GM21723 (cell line): ENCODE results near the gene DHX58.

ENCODE experiments used
- ATAC-seq: cut with Tn5 transposase; IDR thresholded peaks from one replicate; pipeline ENCODE4 v1.9.1; 2021; ENCODE audit warnings: mild to moderate bottlenecking, moderate library complexity; ENCODE audit not compliant: unreplicated experiment

The DHX58 gene

GRCh38 chr17:42111265-42111636, 1.3 kb downstream of the DHX58 start:
- no peak for ATAC-seq

GRCh38 chr17:42110301-42111264, 1.9 kb downstream of the DHX58 start:
- ATAC-seq, result no peak

DNA sequence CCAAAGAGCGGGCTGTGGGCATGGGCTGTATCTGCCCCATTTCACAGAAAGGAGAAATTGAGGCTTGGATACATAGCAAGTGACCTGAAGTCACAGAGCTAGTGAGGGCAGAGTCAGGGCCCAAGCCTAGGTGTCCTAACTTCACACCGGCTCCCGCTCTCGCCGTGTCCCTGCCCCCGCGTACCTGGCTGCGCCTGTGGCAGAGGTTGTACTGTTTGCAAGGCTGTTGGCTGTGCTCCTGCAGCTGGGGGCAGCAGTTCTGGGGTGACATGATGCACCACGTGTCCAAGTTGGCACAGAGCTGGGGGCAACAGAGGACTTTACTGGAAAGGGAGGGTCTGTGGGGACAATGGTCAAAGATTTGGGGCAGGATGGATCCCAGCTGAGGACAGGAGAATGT, 3.4 kb downstream of the DHX58 start:
- no peak for ATAC-seq

GRCh38 chr17:42107597-42108576, 4.6 kb downstream of the DHX58 start:
- peak; percentile 65 for ATAC-seq

DNA sequence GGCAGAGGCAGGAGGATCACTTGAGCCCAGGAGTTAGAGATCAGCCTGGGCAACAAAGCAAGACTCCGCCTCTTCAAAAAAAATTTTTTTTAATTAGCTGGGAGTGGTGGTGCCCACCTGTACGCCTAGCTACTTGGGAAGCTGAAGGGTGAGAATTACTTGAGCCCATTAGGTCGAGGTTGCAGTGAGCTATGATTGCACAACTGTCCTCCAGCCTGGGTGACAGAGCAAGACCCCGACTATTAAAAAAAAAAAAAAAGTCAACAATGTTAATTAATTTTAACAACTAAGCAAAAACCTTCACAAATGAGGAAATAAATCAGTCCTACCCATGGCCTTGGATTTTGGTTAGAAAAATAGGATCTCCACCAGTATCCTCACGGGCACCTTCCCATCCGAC, 5.4 kb downstream of the DHX58 start:
- ATAC-seq, result no peak

DNA sequence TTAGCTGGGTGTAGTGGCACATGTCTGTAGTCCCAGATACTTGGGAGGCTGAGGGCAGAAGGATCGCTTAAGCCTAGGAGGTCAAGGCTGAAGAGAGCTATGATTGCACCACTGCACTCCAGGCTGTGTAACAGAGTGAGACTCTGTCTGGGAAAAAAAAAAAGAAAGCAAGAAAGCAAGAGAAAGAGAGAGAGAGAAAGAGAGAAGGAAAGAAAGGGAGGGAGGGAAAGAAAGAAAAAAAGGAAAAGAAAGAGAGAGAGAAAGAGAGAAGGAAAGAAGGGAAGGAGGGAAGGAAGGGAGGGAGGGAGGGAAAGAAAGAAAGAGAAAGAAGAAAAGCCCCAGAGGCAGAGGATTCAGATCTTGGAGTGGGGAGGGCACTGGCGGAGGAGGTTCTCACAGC, 6.5 kb downstream of the DHX58 start:
- no peak for ATAC-seq

DNA sequence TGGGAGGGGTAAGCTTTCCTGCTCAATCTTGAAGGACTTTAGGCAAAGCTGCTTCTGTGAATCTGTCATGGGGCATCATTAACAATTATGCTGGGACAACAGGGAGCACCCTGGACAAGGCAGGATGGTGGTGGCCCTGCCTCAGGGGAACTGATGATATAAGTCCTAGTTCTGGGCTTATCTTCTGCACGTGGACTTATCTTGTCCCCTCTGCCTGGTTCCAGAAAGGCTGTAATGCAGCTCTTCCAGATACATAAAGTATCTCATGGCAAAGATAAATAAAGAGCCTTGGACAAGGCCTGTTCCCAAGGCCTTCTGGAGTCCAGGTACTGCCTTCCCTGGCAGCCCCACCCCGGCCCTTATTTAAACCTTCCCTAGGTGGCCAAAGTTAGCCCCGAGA, 8.2 kb downstream of the DHX58 start:
- no peak for ATAC-seq

- ATAC-seq, result no peak
These were observed 9.1 kb downstream of the DHX58 start for GRCh38 chr17:42103221-42103954.

DNA sequence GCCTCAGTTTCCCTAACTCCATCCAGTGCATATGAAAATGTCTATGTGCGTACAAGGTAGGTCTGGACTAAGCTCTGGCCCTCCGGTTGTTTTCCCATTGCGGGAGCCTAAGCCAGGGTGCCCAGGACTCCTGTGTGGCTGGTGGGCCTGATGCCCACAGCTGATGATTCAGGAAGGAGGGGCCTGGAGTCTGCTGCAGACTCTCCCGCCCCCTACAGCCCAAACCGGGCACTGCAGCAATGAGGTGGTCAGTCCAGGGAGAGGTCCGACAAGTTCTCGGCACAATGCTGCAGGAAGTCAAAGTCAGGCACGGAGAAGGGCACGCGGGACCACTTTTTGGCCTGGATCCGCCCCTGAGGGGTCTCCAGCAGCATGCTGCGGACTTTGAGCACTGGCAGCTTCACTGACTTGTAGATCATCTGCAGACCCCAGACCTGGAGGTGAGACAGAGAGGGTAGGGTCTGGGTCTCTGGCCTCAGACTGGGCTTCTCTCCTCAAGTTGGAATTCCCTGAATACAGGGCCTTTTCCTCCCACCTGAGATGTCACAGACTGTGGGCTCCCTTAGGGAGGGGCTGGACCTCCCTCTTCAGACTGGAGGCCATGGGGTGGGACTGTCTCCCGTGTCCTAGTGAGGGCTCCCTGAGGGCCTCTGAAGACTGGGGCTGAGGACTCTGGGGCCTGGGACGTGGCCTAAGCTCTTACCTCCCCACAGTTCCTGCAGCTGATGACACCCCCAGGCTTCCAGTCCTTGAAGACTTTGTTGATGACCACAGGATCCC, 10.8 kb downstream of the DHX58 start:
- ATAC-seq, result no peak

GRCh38 chr17:42098730-42099399, 13.6 kb downstream of the DHX58 start:
- ATAC-seq, result no peak

GRCh38 chr17:42097691-42098631, 14.6 kb downstream of the DHX58 start, which contains the start of gene ZNF385C:
TSS of gene ZNF385C (minus strand) at chr17:42098473. CDS start at chr17:42063056, 35,417 bp downstream.
- ATAC-seq, result no peak

DNA sequence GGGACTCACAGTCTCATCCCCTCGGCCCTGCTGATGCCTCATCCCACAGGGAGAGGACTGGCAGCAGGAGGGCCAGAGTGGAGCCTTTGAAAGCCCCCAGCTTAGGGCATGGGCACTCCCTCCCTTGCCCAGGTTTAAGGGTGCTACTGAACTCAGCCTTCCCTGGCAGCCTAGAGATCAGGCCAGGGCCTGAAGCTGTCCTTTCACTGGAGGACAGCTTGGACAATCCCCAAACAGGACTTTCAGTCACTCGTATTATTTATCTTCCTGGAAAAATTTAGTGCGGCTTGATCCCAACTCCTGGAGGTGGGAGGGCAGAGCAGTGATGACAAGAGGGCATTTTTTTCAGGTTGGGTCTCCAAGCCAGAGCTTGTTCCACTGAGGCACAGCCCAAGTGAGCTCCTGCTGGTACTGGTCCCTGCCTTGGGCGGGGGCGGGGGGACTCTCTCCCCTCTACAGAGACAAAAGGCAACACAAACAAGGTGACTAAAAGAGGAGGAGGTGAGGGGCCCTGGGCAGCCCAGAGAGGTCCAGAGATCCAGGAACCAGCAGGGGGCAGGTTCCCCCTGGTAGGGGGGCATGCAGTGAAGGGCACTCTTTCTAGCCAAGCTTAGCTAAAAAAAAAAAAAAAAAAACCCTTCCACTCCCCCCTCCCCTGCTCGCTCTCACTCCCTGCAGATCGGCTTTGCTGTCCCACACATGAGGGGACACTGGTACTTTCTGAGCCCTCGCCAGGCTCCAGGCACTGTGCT, 16.0 kb downstream of the DHX58 start:
- ATAC-seq, result no peak

- no peak for ATAC-seq
These were observed 18.0 kb downstream of the DHX58 start for GRCh38 chr17:42094375-42095069.

GRCh38 chr17:42092939-42093338, 19.6 kb downstream of the DHX58 start:
- no peak for ATAC-seq

GRCh38 chr17:42090964-42091790, 21.3 kb downstream of the DHX58 start:
- no peak for ATAC-seq

DNA sequence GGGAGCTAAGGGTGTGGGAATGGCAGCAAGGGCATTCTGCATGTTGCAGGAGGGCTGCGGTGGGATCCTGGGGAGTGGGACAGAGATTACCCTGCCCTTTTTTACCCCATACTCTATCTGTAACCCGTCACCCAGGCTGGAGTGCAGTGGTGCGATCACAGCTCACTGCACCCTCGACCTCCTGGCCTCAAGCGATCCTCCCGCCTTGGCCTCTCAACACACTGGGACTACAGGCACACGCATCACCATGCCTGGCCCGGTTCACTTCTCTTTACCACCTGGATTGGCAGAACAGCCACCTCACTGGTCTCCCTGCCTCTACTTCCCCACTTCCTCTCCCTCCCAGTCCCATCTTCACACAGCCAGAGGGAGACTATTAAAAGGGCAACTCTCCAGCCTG, 23.8 kb downstream of the DHX58 start:
- no peak for ATAC-seq
